ENCODE data around the gene FLOT1. TPM values are rescaled to one million over a fixed set of nuclear protein-coding genes. Genes with fewer than 3 reads are reported as not detected.

Gene FLOT1
- total and polyA plus RNA-seq, 7 donors = 141 to 206 (median 174) TPM

DNA sequence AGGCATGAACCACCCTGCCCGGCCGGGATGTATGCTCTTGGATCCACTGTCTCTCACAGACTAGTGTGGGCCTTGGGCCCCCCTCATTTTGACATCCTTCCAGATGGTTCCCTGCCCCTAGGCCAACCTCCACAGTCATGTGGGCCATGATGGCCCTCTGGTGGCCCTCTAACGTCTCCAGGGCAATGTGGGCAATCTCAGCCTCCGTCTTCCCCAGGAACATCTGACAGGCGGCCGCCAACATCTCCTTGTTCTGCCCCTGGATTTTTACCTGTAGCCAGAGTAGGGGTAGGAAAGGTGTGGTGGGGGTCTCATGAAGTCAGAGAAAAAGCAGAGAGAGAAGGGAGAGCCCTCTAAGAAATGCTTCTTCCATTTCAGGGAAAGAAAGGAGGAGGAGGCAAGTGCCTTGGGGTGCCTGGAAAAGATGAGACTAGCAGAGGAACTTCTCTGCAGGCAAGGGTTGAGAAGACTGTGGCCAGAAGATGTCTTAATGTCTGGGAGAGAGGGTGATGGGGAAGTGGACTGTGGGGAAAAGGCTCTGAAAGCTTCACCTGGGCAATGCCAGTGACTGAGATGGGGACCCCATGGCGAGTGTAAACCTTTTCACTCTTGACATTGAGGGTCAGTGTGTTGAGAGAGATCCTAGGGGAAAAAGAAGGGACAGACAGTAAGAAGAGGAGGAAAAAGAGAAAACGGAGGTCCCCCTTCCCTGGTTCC, 1.3 kb downstream of the FLOT1 start:
- WGBS, 2 donors = 71 to 79% methylated on average over 8 of the region's 8 CpGs
- intact Hi-C loops (cut with DNase I) = loop anchor here (5.0 to 10.0 kb wide), 3 partner anchors 86 to 344 kb away; partner anchors contain the start of genes MRPS18B and PPP1R10
- no peaks in the 10 kb centered on the region for H3K27me3 ChIP-seq
- DNase-seq = no peak
- peak overlapping the region; percentile 71 to 90 (median 82) for H3K4me3 ChIP-seq
- peaks cover 16 to 51% (median 25%) of the 10 kb centered on the region in 4 donors for H3K36me3 ChIP-seq
- no peaks in the 10 kb centered on the region for H3K9me3 ChIP-seq
- TF ChIP-seq, protein P1, sequence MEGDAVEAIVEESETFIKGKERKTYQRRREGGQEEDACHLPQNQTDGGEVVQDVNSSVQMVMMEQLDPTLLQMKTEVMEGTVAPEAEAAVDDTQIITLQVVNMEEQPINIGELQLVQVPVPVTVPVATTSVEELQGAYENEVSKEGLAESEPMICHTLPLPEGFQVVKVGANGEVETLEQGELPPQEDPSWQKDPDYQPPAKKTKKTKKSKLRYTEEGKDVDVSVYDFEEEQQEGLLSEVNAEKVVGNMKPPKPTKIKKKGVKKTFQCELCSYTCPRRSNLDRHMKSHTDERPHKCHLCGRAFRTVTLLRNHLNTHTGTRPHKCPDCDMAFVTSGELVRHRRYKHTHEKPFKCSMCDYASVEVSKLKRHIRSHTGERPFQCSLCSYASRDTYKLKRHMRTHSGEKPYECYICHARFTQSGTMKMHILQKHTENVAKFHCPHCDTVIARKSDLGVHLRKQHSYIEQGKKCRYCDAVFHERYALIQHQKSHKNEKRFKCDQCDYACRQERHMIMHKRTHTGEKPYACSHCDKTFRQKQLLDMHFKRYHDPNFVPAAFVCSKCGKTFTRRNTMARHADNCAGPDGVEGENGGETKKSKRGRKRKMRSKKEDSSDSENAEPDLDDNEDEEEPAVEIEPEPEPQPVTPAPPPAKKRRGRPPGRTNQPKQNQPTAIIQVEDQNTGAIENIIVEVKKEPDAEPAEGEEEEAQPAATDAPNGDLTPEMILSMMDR (IDR thresholded peaks at IDR 0.05) = no peak
- TF ChIP-seq POLR2AphosphoS5 (IDR thresholded peaks at IDR 0.05) = no peak
- no peak for TF ChIP-seq POLR2A (IDR thresholded peaks at IDR 0.05)
- no peak for TF ChIP-seq EP300 (IDR thresholded peaks at IDR 0.05)
- H3K27ac ChIP-seq = peak overlapping the region; percentile 90 to 98 (median 96)
- H3K4me1 ChIP-seq = peaks cover 3 to 52% (median 45%) of the 10 kb centered on the region in 4 donors

DNA sequence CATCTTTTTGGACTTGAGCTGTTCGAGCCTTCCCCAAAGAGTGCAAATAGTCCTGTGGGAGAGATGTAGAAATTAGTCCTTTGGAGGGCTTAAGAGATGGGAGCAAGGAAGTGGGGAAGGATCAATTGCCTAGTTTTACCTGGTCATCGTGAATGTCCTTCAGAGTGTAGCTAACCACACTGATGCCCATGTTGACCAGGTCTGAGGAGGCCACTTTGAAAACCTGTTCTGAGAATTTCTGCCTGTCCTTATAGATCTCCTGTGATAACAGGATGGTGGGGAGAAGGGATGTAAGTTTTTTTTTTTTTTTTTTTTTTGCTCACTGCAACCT, 2.0 kb downstream of the FLOT1 start:
- no peak for DNase-seq
- intact Hi-C loops (cut with DNase I) = loop anchor here (5.0 to 10.0 kb wide), 3 partner anchors 87 to 344 kb away; partner anchors contain the start of genes MRPS18B and PPP1R10
- WGBS, 2 donors = 90 to 93% methylated on average over 2 of the region's 2 CpGs
- Histone ChIP-seq H3K27me3 (no peaks in the 10 kb centered on the region), H3K9me3 (no peaks in the 10 kb centered on the region), H3K36me3 (peaks cover 18 to 58% (median 33%) of the 10 kb centered on the region in 4 donors), H3K27ac (peak overlapping the region in 2 of 4 donors; percentile 90 to 96), H3K4me1 (peaks cover 3 to 52% (median 45%) of the 10 kb centered on the region in 4 donors), H3K4me3 (no peak overlapping the region)
- no peak for TF ChIP-seq POLR2A (IDR thresholded peaks at IDR 0.05)
- no peak for TF ChIP-seq EP300 (IDR thresholded peaks at IDR 0.05)
- TF ChIP-seq, protein P1 (IDR thresholded peaks at IDR 0.05) = no peak
- TF ChIP-seq POLR2AphosphoS5 (IDR thresholded peaks at IDR 0.05) = no peak

GRCh38 chr6:30738532-30738931, 4.0 kb downstream of the FLOT1 start:
- no peak for TF ChIP-seq POLR2A (IDR thresholded peaks at IDR 0.05)
- no peak for TF ChIP-seq POLR2AphosphoS5 (IDR thresholded peaks at IDR 0.05)
- TF ChIP-seq EP300 (IDR thresholded peaks at IDR 0.05) = no peak
- TF ChIP-seq, protein P1 (IDR thresholded peaks at IDR 0.05) = no peak
- Histone ChIP-seq H3K27ac (no peak overlapping the region), H3K36me3 (peaks cover 31 to 78% (median 44%) of the 10 kb centered on the region in 4 donors), H3K4me1 (peaks cover 0 to 44% (median 37%) of the 10 kb centered on the region in 4 donors), H3K27me3 (no peaks in the 10 kb centered on the region), H3K4me3 (no peak overlapping the region), H3K9me3 (no peaks in the 10 kb centered on the region)
- DNase-seq = no peak
- intact Hi-C loops (cut with DNase I) = no loop called here
- 82 to 91% methylated on average over 6 of the region's 6 CpGs for WGBS, 2 donors

DNA sequence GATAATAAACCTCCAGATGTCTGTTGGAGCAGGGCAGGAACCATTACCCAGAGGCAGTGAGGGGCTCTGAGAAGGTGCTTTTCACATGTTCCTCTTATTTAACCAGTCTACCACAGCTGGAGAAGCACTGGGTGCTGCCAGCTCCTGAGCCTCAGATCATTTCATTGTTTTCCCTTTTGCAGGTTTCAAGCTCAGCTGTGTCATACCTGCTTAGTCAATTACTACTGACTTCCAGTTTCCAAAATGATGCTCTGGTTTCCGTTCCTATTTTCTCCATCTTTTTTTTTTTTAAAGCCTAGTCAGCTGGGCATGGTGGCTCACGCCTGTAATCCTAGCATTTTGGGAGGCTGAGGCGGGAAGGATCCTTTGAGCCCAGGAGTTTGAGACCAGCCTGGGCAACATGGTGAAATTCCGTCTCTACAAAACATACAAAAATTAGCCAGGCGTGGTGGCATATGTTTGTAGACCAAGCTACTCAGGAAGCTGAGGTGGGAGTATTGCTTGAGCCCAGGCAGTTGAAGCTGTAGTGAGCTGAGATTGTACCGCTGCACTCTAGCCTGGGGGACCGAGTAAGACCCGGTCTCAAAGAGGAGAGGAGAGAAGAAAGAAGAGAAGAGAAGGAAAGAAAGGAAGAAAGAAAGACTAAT, 6.7 kb downstream of the FLOT1 start:
- Histone ChIP-seq H3K4me1 (peaks cover 0 to 37% (median 29%) of the 10 kb centered on the region in 4 donors), H3K4me3 (no peak overlapping the region)

More for the DNA sequence above, 6.7 kb downstream of the FLOT1 start:
- Histone ChIP-seq H3K27ac (no peak overlapping the region), H3K27me3 (no peaks in the 10 kb centered on the region), H3K36me3 (peaks cover 46 to 100% (median 51%) of the 10 kb centered on the region in 4 donors), H3K9me3 (no peaks in the 10 kb centered on the region)
- TF ChIP-seq POLR2A (IDR thresholded peaks at IDR 0.05) (no peak), EP300 (IDR thresholded peaks at IDR 0.05) (no peak), POLR2AphosphoS5 (IDR thresholded peaks at IDR 0.05) (no peak)
- TF ChIP-seq, protein P1 (IDR thresholded peaks at IDR 0.05) = no peak
- no peak for DNase-seq
- intact Hi-C loops (cut with DNase I) = no loop called here
- 77 to 91% methylated on average over 8 of the region's 8 CpGs for WGBS, 2 donors
